Measurements from ENCODE around the gene USP20. TPM values are rescaled to one million over a fixed set of nuclear protein-coding genes. Genes with fewer than 3 reads are reported as not detected.

The USP20 gene
- total RNA-seq, 1 experiment from 2014 or later = 16.8 TPM

DNA sequence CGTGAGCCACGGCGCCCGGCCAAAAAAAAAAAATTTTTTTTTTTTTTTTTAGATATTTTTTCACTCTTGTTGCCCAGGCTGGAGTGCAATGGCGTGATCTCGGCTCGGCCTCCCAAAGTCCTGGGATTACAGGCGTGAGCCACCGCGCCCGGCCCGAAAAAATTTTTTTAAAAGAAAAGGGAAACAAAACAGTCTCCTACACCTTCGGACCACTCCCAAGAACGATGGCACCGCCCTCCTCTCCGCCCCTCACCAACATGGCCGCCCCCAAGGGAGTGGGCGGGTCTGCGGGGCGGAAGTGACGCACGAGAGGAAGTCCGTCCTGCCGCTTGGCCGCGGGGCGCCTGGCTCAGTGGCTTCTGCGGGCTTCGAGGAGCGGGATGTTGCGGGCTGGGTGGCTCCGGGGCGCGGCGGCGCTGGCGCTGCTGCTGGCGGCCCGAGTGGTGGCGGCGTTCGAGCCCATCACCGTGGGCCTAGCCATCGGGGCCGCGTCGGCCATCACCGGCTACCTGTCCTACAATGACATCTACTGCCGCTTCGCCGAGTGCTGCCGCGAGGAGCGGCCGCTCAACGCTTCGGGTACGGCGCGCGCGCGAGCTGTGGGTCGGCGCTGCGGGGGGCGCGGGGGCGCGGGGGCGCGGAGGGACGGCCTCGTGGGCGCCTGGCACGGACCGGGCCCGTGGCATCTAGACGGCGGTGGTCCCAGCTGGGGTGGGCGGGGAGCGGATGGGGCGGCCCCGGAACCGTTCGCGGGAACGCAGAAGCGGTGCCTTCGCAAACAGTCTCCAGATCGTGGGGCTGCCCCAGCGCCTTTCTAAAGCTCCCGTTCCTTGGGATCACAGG is 32.2 kb upstream of the USP20 start, which contains the start of gene TOR1B (continued):
- TF ChIP-seq ELF1 (IDR thresholded peaks at IDR 0.05; ENCODE audit: borderline replicate concordance, low read depth) (no peak; the same call in 1 of the 2 replicates), SIN3A (IDR thresholded peaks at IDR 0.05; ENCODE audit: low read depth) (peak; percentile 85), JUND (IDR thresholded peaks at IDR 0.05) (no peak), POLR2AphosphoS5 (IDR thresholded peaks at IDR 0.05; ENCODE audit: low read depth, low read length) (peak; percentile 95), ZFX (IDR thresholded peaks at IDR 0.05) (peak; percentile 52; the same call in 1 of the 2 replicates), RAD21 (IDR thresholded peaks at IDR 0.05; ENCODE audit: low read depth) (no peak), CBX3 (IDR thresholded peaks at IDR 0.05; ENCODE audit: low read depth) (no peak), CEBPB (IDR thresholded peaks at IDR 0.05; ENCODE audit: low read depth) (no peak)
- TF ChIP-seq, protein P1, sequence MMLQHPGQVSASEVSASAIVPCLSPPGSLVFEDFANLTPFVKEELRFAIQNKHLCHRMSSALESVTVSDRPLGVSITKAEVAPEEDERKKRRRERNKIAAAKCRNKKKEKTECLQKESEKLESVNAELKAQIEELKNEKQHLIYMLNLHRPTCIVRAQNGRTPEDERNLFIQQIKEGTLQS (IDR thresholded peaks at IDR 0.05) = no peak
- TF ChIP-seq, protein P2, sequence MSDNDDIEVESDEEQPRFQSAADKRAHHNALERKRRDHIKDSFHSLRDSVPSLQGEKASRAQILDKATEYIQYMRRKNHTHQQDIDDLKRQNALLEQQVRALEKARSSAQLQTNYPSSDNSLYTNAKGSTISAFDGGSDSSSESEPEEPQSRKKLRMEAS (IDR thresholded peaks at IDR 0.05) = peak; percentile 69
- TF ChIP-seq, protein P3, sequence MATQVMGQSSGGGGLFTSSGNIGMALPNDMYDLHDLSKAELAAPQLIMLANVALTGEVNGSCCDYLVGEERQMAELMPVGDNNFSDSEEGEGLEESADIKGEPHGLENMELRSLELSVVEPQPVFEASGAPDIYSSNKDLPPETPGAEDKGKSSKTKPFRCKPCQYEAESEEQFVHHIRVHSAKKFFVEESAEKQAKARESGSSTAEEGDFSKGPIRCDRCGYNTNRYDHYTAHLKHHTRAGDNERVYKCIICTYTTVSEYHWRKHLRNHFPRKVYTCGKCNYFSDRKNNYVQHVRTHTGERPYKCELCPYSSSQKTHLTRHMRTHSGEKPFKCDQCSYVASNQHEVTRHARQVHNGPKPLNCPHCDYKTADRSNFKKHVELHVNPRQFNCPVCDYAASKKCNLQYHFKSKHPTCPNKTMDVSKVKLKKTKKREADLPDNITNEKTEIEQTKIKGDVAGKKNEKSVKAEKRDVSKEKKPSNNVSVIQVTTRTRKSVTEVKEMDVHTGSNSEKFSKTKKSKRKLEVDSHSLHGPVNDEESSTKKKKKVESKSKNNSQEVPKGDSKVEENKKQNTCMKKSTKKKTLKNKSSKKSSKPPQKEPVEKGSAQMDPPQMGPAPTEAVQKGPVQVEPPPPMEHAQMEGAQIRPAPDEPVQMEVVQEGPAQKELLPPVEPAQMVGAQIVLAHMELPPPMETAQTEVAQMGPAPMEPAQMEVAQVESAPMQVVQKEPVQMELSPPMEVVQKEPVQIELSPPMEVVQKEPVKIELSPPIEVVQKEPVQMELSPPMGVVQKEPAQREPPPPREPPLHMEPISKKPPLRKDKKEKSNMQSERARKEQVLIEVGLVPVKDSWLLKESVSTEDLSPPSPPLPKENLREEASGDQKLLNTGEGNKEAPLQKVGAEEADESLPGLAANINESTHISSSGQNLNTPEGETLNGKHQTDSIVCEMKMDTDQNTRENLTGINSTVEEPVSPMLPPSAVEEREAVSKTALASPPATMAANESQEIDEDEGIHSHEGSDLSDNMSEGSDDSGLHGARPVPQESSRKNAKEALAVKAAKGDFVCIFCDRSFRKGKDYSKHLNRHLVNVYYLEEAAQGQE (IDR thresholded peaks at IDR 0.05; ENCODE audit: low read depth) = no peak

All from HCT116 (cell line).